H54 (cell line): ENCODE results near the gene HTD2.
"Not testable (repeated sequence)": the region's sequence is repeated elsewhere in the genome, so short reads cannot be mapped to it uniquely, and the experiment has no call there.

Experiments used
- DNase-seq: peaks from one replicate; pipeline ENCODE4 v3.0.0; 2011; ENCODE audit warnings: low spot score, mixed read lengths; ENCODE audit not compliant: insufficient read length
- FAIRE-seq: peaks from 3 replicates; lab custom pipeline; 2011; peaks lifted over from hg19 to GRCh38; lab: Jason Lieb, UNC
- POLR2A ChIP-seq: IDR thresholded peaks from 2 replicates; pipeline ENCODE4 v1.6.1; 2011; ENCODE audit warnings: low read depth, mild to moderate bottlenecking, low read length

Gene HTD2

DNA sequence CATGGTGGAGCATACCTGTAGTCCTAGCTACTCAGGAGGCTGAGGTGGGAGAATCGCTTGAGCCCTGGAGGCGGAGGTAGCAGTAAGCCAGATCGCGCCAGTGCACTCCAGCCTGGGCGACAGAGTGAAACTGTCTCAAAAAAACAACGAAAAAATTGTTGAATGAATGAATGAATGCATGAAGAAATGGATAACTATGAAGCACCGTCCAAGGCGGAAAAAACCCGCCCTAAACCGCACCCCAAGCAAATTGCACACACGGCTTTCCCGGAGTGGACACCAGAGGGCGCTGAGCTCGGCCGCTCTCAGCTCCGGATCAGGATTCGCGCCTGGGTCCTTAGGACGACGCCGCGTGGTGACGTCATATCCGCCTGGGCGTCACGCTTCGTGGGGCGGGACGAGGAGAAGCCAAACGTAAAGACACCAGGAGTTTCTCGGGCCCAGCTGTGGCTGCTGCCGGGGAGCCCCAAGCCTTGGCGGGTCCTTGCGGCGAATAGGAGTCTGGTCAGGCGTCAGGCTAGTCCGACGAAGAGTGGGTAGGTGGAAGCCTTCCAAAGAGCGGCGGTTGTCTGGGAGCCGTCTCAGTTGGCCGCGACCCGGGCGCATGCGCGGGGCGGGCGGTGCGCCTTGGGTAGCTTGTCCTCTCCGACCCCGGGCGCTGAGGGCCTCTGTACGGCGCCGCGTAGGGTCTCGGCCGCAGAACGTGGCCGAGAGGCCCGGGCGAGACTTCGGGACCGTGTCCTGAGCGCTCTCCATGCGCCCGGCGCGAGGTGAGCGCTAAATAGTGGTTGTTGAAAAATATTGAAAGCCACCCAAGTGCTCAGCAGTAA, at the start of gene HTD2, which contains the start of gene RPP14:
TSS of gene HTD2 (plus strand) at position 639 of the 830 bp plus-strand sequence. CDS start 11,094 bp downstream, outside the sequence.
TSS of gene RPP14 (plus strand) at position 364 of the 830 bp plus-strand sequence. CDS start 4,085 bp downstream, outside the sequence.
- TF ChIP-seq POLR2A = peak; percentile 72
- peak; percentile 45 for FAIRE-seq
- DNase-seq = peak; percentile 86

DNA sequence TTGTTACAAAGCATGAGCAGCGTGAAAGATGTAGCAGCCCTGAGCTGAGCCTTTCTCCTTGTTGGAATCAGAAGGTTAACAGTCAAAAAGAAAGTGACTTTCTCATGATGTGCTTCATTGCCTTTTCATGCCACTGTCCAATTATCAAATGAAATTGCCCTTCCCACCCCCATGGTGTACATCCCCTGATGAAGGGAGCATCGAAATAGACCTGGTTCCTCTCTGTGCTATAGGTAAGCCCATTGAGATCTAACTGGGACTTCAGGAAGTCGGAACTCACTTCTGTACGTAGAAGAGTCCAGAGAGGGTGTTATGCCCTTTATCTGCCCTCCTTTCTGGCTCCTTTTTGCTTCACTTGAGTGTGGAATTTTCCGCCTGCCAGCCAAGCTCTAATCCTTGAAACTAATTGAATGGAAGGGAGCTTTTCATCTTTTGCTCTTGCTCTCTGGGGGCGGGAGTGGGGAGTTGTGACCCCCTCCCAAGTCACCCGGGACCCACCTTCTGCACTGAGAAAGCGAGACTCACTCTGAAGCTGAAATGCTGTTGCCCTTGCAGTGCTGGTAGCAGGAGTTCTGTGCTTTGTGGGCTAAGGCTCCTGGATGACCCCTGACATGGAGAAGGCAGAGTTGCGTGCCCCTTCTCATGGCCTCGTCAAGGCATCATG, 47.8 kb upstream of the HTD2 start:
- DNase-seq (no peak), FAIRE-seq (no peak)
- TF ChIP-seq POLR2A = no peak

DNA sequence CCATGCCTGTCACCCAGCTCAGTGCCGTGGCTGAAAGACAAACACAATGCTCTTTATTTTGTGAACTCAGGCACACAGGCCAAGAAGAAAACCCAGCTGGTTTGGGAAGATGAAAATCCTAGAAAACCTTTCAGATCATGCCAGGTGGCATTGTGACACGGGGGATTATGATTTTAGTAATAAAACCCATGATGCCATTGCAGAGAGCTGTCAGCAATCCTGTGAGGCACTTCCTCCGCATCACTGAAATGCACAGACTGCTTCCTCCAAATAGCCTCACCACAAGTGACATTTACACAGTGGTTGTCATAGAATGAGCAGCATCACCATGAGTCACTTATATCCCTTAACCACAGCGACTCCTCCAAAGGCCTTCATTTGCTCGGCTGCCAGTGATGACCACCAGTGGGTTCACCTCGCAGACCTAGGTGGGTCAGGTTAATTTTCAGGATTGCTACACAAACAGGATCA, 46.0 kb upstream of the HTD2 start:
- DNase-seq = peak; percentile 70
- peak; percentile 97 for FAIRE-seq
- no peak for TF ChIP-seq POLR2A

DNA sequence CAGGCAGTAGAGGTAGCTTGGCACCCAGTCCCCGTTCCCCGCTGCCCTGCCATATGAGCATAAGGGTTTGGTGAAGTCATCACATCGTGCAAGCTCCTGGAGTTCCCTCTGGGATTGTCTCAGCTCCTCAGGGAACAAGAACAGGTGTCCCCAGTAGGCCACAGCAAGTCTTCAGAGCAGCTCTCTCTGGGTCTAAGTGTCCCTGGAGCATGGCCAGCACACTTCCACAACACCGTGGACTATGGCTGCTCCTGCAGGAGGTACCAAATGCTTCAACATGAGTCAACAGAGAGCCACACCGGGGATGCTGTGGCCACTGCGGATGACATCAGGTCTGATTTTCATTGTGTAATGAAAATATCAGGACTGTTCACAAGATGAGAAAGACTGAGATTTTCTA, 45.6 kb upstream of the HTD2 start:
- no peak for TF ChIP-seq POLR2A
- peak; percentile 66 for DNase-seq
- FAIRE-seq = peak; percentile 27

DNA sequence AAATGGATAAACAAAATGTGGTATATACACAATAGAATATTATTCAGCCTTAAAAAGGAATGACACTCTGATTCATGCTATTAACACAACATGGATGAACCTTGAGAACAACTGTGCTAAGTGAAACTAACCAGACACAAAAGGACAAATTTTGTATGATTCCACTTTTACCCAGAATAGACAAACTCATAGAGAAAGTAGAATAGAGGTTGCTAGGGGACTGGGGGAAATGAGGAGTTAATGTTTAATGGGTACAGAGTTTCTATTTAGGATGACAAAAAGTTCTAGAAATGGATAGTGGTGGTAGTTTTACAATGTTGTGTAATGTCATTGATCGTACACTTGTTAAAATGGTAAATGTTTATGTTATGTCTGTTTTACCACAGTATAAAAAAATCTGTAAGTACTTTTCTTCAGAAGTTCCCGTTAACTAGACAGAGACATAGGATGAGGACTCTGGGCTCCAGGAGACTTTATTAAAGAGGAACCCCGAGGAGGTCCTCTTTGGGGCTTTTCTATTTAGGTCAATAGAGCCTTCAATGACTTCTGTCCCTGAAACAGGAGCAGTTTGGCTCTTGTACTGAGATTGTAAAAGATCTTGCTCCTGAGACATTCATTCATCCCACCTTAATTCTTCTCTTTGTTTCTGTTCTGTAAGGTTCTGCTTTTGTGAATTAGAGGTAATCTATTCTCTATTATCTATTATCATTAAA, 44.2 kb upstream of the HTD2 start:
- DNase-seq (no peak), FAIRE-seq (no peak)
- TF ChIP-seq POLR2A = no peak

DNA sequence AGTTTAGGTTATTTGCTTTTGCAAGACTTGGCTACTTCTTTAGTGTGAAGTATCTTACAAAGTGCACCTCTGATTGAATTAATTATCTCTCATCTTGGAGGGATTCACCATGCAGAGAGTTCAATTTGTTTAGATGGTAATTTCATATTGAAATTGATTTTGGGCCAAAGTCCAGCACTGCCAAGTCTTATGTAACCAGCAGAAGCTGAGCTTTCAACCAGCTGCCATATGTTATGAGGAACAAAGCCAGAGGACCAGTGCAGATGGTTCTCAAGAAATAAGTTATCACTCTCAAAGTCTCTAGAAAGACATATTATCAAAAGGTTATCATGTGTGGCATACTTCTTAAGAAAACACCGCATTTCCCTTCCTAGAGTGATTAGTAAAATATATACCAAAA, 39.7 kb upstream of the HTD2 start:
- DNase-seq = no peak
- TF ChIP-seq POLR2A = no peak
- no peak for FAIRE-seq

DNA sequence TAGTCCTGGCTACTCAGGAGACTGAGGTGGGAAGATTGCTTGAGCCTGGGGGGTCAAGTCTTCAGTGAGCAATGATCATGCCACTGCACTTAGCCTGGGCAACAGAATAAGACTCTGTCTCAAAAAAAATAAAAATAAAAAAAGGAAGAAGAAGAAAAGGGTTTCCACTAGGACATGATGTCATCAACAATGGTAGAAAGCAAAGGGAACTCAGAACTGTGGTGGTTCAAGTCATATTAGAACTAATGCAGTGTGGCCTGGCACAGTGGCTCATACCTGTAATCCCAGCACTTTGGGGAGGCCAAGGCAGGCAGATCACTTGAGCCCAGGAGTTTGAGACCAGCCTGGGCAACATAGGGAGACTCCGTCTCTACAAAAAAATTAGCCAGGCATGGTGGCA, 38.8 kb upstream of the HTD2 start:
- not testable (repeated sequence) for DNase-seq, FAIRE-seq

DNA sequence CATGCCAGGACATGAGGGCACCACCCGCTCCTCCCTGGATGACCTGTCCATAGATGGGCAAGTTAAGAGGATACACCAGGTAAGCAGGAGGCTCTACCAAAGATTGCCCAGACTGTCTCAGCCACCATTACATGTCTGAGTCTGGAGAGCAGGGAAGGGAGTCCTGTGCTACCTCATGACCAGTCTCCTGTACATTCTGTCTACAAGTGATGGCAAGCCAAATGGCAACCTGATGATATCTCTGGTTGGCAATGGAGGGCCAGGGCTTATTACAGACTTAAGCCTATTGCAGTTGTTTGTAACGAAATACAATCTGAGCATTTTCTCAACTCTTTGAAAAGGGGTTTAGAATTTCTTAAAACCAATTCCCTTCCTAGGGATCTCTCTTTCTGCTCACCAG, 37.0 kb upstream of the HTD2 start:
- FAIRE-seq = no peak
- TF ChIP-seq POLR2A = no peak

DNA sequence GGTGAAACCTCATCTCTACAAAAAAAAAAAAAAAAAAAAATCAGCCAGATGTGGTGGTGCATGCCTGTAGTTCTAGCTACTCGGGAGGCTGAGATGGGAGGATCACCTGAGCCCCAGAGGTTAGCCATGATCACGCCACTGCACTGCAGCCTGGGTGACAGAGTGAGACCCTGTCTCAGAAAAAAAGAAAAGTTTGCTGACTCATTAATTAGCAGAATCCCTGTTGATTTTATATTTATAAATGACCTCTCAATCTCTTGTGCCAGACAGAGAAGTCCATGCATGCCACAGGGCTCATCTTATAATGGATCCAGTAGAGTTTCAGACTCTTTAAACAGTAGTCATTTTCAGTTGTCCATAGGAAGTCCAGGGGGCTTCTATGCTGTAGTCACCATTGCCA, 35.8 kb upstream of the HTD2 start:
- DNase-seq (no peak), FAIRE-seq (no peak)
- TF ChIP-seq POLR2A = no peak

More for the DNA sequence above, 37.0 kb upstream of the HTD2 start:
- no peak for DNase-seq

DNA sequence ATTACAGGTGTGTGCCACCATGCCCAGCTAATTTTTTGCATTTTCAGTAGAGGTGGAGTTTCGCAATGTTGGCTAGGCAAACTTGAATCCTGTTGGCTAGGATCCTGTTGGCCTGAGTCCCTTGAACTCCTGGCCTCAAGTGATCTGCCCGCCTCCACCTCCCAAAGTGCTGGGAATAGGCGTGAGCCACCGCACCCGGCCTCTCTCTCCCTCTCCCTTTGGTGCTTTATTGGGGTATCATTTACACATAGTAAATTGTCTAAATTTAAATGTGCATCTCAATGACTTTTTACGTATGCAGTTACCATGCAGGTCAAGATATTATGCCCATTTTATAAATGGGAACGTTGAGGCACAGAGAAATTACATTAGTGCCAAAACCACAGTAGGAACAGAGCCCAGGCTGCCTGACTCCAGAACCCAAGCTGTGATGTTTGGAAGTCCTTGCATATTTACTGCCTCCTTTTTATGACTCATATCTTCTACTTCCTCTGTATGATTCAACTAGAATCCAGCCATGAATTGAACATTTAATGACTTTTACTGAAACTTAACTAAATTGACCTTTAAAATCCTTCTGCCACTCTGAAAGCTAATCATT, 34.3 kb upstream of the HTD2 start:
- peak; percentile 77 for DNase-seq
- FAIRE-seq = peak; percentile 93
- no peak for TF ChIP-seq POLR2A

DNA sequence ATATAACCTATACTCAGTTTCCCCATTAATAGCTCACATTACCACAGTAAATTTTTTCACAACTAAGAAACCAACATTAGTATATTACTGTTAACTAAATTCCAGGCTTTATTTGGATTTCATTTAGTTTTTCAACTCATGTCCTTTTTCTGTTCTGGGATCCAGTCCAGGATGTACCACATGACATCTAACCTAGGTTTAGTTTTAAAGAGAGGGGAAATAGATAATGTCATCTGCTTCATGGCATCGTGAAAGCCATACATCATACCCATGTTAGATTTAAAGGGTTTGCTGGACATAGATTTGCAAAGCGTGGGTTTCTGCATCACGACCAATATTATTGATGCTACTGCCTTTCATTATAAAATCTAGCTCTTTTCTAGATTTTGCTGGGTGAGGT, 33.4 kb upstream of the HTD2 start:
- FAIRE-seq (no peak), DNase-seq (no peak)
- TF ChIP-seq POLR2A = no peak

DNA sequence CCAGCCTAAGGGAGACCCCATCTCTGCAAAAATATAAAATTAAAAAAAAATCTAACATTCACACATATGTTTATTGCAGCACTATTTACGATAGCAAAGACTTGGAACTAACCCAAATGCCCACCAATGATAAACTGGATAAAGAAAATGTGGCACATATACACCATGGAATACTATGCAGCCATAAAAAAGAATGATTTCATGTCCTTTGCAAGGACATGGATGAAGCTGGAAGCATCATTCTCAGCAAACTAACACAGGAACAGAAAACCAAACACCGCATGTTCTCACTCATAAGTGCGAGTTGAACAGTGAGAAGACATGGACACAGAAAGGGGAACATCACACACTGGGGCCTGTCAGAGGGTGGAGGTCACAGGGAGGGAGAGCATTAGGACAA, 33.0 kb upstream of the HTD2 start:
- DNase-seq, FAIRE-seq: not testable (repeated sequence)

DNA sequence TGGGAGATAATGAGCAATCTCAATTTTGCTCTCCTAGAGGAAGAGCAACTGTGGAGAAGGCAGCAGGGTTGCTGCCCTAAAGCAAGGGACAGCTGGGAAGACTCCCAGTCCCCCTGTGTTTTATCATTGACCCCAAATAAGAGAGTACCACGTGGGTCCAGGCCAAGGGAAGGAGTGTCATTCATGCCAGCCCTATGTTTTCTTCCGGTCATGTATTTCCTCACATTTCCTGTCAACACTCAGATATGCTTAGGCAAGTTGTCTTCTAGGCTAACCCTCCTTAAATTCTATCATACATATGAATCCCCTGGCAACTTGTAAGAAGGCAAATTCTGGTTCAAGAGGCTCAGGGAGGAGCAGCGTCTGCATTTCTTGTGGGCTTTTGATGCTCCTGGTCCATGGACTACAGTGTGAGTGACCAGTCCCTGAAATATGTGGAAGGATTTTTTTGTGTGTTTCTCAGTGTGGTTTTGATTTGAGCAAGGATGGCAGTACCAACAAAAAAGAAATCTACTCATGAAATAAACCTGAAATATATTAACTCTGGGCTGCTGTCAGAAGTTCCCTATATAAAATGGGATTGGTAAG, 32.2 kb upstream of the HTD2 start:
- no peak for DNase-seq
- TF ChIP-seq POLR2A = no peak
- FAIRE-seq = no peak
